ENCODE measurements around the gene AKAP6.

Gene AKAP6

DNA sequence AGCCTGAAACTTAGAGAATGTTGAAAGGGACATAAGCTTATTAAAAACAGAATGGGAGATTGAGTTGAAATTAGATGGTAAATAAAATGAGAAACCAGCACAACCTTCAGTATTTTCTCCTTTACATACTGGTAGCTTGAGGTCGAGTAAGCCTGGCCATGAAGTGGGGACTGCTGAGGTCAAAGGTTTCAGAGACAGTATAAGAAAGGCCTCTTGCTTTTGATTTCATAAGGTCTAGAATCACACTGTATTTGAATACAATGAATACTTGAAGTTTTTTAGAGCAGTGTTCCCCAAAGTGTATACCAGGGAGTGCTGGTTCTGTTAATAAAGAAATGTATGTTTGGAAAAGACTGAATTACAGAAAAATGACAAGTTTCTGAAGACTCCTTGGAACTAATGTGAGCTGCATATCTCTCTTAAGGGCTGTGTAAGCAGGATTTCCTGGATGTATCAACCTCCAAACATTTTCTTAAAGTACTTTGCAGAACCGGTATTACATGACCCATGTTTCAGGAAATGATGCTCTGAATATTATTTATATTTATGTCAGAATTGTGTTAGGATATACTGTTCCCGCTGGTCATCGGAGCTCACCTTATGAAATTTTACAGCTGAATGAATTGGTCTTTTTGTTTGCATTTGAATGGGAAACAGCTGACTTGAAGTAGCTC lies 85.0 kb downstream of the AKAP6 start:
- no peak for DNase-seq

- no peak for DNase-seq
These were observed 85.7 kb downstream of the AKAP6 start for GRCh38 chr14:32414808-32415255.

DNA sequence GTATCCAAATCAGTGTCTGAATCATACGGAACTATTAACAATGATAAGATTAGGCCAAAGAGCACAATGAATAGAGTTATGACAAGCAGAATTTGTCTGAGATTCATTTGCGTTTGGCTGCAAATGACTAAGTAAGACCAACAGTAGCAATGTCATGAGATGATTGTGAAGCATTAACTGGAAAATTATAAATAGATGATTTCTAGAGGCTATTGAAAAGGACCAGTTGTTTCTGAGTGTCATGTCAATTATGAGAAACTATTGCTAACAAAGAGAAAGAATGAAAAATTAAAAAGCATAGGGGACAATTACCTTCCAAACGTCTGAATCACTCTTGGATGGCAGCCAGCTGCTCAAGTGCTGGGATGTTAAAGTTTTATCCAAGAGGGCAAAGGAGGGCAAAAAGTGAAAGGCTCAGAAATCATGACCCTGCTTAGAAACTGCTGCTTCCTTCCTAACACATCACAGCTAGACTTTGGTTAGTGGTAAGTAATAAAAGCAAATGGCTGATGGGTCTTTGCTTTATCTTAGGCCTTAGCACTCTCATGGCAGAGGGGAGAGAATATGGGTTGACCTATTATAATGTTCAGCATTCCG lies 89.0 kb downstream of the AKAP6 start:
- peak; percentile 84 for DNase-seq

DNA sequence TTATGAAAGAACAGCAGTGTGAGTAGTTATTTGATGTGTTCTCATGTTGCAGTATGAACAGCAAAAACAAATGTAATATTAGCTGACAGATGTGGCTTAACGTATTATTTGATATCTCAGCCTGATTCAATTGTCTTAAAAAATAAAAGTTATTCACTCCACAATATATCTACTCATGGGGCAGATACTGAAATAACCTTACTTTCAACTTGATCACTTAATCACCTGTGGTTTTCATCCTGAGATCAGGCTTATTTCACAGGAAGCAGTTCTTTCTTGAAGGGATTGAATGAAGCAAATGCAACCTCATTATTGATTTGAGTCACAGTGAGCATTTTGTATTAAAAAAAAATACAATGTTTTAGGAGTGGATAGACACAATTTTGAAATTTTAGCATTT lies 90.3 kb downstream of the AKAP6 start:
- no peak for DNase-seq

DNA sequence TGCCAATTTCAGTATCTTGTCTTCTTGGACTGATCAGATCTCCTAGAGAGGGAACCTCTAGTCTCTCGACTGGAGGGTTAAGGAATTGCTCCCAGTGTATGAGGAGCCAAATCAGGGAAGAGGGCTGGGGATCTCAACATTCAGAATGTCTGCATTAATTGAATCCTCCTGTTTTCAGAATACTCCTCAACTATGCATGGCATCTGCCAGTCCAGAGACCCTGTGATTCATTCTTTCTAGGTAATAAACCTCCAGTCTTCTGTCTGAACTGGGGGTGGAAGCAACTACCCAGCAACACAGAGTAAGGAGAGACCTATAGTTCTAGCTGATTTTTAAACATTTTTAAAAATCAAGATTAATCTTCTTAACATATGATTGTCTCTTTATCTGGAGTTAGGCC lies 92.7 kb downstream of the AKAP6 start:
- DNase-seq: no peak

GRCh38 chr14:32422440-32422839 lies 93.3 kb downstream of the AKAP6 start:
- DNase-seq: no peak

DNA sequence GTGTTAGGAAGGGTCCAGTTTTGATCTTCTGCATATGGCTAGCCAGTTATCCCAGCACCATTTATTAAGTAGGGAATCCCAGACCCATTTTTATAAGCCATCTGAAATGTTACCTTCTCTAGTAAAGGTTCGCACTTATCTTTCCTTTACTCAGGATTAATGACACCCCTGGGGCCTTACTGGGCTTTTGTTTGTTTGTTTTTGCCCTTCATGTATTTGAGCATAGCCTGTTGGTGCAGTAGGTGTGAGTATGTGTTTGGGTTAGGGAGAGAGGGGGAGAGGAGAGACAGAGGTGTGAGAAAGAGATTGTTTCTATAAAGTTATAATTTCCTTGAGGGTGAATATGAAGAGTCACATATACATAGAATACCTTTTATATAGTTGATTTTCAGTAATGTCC lies 96.9 kb downstream of the AKAP6 start:
- no peak for DNase-seq

DNA sequence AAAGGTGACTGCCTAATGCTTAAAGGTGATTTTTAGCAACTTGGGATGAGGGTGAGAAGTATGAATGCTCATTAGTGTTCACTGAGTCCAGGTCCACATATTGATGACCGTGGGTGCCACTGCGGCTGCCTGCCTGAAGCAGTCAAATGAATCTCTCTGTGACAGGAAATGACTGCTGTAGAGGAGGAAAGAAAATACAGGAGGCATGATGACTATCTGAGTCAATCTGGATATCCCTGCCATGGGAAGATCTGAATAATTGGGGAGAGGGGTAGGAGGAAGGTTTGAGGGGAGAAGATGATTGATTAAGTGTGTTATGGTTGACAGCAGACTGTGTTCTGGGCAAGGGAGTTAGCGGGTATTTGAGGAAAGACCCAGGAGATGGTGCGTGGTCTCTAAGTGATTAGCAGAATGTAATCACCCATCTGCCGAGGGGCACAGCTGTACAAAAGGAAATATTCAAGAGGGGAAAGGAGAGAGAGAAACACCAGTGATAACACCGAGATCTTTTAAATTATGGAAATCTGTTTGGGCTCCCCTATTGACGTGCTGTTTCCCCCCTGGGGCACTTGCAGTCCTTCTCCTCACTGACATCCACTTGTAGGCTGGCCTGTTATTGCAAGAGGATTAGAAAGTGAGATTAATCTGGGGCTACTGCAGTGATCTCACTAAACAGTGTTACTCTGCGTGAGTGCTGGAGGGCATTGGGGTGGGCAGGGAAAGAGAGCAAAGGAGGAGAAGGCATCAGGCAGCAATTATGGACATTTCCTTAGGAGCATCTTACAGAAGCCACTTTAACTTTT lies 97.7 kb downstream of the AKAP6 start:
- DNase-seq: no peak

DNA sequence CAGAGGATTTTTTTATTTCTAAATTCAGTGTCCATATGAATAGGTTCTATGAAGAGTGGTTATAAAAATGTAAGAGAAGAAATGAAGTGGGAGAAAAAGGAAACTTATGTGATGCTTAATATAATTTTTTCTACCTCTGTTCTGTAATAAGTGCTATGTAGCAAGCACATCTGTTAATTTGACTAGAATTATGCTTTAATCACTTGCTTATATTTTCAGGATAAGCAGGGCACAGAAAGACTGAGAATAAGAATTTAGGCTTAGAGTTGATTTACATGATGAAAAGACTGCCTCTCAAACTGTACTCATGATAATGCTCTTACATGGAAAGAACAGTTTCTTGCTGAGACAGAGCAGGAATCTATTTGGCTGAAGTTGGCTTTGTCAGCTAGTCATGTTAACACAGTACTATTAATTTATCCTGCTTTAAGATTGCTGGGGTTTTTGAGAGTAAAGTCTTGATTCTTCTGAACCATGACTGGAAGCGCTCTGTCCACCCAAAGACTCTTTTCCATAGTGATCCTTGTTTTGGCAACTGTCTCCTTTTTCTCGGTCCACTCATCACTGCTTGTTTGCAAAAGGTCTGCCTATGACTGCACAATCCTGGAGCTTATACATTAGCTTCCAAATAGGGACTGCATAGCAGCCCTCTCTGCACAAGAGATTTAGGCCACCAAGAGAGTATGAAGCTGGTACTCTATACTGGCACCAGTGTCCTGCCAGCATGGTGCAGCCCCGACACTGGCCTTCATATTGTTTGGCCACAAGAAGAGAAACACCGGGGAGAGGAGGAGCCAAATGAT lies 98.8 kb downstream of the AKAP6 start:
- no peak for DNase-seq

- no peak for DNase-seq
These were observed 99.8 kb downstream of the AKAP6 start for GRCh38 chr14:32428875-32429274.

- DNase-seq: no peak
These were observed 101.2 kb downstream of the AKAP6 start for GRCh38 chr14:32430326-32430725.

- DNase-seq: no peak
These were observed 103.9 kb downstream of the AKAP6 start for GRCh38 chr14:32432813-32433538.

GRCh38 chr14:32434180-32434579 lies 105.1 kb downstream of the AKAP6 start:
- no peak for DNase-seq

DNA sequence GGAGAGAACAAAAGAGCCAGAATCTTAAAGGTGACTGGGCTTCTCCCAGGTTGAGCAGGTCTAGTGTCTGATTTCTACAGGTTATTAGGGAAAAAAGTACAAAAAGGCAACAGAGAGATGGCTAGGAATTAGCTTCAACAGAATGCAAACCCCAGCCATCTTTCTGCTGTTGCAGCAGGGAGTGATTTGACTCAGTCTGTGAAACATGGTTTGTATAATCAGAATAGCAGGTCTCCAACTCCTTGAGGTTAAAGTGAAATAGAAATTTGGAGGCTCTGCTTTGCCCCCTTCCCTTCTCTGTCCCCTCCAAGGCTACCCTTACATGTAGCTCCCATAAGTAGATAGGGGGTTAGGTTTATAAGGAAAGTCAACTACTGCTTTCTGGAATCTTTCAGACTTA lies 105.8 kb downstream of the AKAP6 start:
- no peak for DNase-seq

DNA sequence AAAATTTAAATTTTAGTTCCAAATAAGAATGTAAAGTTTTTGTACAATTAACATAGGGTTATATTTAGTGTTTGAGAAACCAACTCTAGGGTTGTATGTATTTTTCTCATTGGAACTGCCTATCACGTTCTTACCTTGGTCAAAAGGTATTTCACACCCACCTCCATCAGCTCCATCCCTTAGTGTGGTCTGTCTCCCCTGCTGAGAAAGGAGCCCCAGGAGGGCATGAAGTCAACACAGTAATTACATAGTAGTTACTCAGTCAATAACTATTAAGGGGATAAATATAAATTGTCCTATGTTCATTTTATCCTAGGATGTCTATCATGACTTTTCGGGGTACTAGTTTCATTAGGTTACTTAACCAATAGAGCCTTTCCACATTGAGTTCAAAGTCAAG lies 106.3 kb downstream of the AKAP6 start:
- no peak for DNase-seq

DNA sequence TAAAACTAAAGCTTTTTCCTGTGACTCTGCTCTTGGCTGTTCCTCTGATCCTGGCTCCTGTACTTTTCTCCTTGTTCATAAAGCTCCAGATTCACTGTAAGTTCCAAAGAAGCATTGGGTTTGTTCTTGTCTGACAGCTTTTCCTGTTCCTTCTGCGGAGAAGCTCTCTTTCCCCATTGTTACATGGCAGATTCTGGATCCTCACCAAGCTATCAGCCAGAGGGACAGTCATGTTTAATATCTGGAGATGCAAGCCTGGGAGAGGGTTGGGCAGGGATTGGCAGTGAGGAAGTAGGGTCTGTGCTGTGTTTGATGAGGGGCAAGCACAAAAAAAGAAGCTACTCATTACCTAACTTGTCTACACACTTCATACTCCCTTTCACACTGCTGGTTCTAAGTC lies 107.9 kb downstream of the AKAP6 start:
- no peak for DNase-seq

- no peak for DNase-seq
These were observed 109.4 kb downstream of the AKAP6 start for GRCh38 chr14:32438517-32438916.

DNA sequence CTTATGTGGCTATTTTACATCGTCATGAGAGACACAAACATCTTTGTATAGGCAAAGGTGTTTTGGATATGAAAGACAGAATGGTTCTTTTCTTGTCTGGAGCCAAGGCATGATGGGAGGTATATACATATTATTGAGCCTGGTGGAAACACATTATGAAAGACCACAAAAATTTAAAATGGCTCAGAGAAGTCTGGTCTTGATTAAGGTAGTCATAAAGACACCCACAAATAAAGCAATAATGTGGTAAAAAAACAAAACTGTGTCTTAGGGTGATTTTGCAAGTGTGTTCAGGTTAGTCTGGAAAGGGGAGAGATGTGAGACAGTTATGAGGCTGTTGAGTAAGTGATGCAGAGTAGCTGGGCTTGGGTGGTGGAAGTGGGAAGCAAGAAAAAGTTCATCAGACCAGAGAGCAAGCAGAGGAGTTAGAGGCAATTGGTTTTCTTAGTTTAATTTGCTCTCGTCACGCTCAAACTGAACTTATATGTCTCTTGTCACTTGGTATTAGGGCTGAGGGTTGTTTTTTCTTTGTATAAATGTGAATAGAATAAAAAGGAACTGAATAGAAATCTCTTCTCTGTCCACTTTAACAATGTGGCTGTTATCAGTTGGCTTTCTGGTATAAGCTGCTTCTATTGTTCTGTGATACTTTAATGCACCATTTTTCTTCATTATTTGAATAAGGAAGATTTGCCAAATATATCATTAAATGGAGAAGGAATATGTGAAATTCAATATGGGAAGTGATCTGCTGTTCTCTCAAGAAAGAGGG lies 115.0 kb downstream of the AKAP6 start:
- DNase-seq: no peak

DNA sequence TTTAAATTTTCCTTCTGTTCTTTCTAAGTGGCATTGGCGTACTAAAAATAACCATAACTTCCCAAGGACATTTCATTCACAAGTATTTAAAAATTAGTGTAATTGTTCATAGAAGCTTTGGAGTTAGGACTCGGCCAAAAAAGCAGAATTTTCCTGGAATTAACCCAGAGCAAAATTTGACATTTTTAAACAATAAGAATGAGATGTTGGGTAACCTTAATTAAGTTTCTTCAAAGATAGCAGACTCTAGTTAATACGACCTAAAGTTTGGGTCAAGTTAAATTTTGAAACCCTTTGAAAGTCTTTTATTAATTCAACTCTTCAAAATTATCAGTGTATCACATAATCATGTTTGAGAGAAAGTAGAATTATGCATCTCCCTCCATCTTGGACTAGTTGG lies 118.3 kb downstream of the AKAP6 start:
- no peak for DNase-seq

- no peak for DNase-seq
These were observed 120.5 kb downstream of the AKAP6 start for GRCh38 chr14:32449648-32450047.

DNA sequence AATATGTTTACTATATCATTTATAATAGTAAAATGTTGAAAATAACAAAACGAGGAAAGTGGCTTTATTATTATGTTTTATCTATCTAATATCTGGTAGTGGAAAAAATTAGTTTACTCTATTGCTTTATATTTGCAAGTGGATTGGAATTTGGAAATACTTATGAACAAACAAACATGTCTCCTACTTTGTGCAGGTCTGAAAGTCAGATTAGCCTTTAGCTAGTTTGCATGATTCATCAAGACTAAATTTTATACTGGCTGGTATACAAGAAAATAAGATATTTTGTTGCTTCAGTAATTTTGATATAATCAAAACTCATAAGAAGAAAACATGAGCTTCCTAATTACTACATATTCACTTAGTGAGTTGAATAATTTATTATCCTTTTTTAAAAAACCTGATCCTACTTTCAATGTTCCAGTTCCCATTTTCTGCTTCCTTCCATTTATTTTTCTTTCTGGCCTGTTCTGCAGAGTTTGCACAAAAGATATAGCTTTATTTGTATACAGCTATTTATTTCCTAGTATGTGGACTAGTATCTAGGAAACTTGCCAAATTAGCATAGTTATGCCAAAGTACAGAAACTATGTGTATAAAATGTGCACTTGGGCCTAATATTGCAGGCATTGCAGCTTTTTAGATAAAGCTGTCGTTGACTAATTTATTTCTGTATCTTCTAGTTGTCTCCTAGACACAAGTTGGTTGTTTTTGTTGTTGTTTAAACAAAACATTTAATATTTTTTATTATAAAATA lies 122.0 kb downstream of the AKAP6 start:
- no peak for DNase-seq
